ENCODE results near the gene MAST4. TPM values are rescaled to one million over a fixed set of nuclear protein-coding genes. Genes with fewer than 3 reads are reported as not detected.
A peak's percentile ranks its signal among the peaks of the same experiment; 100 is the strongest.

Gene MAST4
- total and polyA plus RNA-seq, 4 donors: 3.7 to 9.5 (median 6.5) TPM

DNA sequence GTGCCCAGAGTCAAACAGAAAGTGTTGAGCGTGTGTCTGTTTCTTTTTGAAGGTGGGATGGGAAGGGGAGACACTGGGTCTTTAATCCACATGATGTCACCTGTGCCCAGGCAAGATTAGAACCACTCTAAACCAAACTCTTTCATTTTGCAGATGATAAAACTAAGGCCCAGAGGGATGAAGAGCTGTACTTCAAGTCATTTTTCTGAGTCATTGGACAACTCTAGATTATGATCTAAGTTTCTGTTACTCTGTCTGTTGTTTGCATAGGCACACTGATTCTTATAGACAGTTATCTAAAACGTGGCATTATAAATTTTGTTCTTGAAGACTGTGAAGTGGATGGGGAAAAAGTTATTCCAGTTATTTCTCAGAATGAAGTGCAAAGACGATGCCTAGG is 48.8 kb downstream of the MAST4 start:
- Histone ChIP-seq H3K4me1 (ENCODE audit: control insufficient read depth in 4 of 4, insufficient read depth in 4 of 4, low read length in 3 of 4) (peaks cover 0 to 13% (median 2%) of the 10 kb centered on the region in 4 donors), H3K36me3 (ENCODE audit: control insufficient read depth in 4 of 4, insufficient read depth in 3 of 4, low read depth in 1 of 4, low read length in 3 of 4) (no peaks in the 10 kb centered on the region), H3K9ac (ENCODE audit: low read depth in 1 of 2, low read length in 2 of 2) (no peak overlapping the region), H3K4me3 (ENCODE audit: low read depth in 1 of 3, low read length in 3 of 3) (no peak overlapping the region), H3K9me3 (ENCODE audit: control insufficient read depth in 4 of 4, low read length in 3 of 4) (no peaks in the 10 kb centered on the region), H3K27me3 (ENCODE audit: control insufficient read depth in 4 of 4, insufficient read depth in 4 of 4, low read length in 3 of 4) (no peaks in the 10 kb centered on the region), H3K27ac (ENCODE audit: low read depth in 1 of 2, low read length in 2 of 2) (no peak overlapping the region)
- WGBS: 89% methylated on average over 3 of the region's 3 CpGs
- DNase-seq (ENCODE audit: low spot score): no peak
- TF ChIP-seq, protein P1, sequence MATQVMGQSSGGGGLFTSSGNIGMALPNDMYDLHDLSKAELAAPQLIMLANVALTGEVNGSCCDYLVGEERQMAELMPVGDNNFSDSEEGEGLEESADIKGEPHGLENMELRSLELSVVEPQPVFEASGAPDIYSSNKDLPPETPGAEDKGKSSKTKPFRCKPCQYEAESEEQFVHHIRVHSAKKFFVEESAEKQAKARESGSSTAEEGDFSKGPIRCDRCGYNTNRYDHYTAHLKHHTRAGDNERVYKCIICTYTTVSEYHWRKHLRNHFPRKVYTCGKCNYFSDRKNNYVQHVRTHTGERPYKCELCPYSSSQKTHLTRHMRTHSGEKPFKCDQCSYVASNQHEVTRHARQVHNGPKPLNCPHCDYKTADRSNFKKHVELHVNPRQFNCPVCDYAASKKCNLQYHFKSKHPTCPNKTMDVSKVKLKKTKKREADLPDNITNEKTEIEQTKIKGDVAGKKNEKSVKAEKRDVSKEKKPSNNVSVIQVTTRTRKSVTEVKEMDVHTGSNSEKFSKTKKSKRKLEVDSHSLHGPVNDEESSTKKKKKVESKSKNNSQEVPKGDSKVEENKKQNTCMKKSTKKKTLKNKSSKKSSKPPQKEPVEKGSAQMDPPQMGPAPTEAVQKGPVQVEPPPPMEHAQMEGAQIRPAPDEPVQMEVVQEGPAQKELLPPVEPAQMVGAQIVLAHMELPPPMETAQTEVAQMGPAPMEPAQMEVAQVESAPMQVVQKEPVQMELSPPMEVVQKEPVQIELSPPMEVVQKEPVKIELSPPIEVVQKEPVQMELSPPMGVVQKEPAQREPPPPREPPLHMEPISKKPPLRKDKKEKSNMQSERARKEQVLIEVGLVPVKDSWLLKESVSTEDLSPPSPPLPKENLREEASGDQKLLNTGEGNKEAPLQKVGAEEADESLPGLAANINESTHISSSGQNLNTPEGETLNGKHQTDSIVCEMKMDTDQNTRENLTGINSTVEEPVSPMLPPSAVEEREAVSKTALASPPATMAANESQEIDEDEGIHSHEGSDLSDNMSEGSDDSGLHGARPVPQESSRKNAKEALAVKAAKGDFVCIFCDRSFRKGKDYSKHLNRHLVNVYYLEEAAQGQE (IDR thresholded peaks at IDR 0.05): no peak
- no peak for TF ChIP-seq FOXA1 (IDR thresholded peaks at IDR 0.05)
- no peak for TF ChIP-seq RAD21 (IDR thresholded peaks at IDR 0.05)

DNA sequence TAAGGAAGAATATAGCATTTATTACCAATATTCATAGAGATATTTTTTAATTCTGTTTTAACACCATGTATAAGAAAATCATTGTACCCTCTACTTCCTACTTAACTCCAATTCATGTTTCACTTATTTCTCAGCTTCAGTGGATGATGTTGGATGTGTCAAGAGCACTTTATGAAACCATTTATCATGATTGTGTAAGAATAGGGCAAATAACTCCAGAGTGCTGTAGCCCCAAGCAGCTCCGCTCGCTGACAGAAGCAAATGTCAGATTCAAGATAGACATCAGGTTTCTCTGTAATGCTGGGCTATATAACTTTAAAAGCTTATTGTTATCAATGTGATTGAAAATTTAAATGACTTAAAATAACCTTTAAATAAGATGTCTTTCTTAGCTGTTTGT is 50.4 kb downstream of the MAST4 start:
- 58% methylated on average over 2 of the region's 2 CpGs for WGBS
- no peak for DNase-seq (ENCODE audit: low spot score)
- Histone ChIP-seq H3K4me3 (ENCODE audit: low read depth in 1 of 3, low read length in 3 of 3) (no peak overlapping the region), H3K27ac (ENCODE audit: low read depth in 1 of 2, low read length in 2 of 2) (no peak overlapping the region), H3K27me3 (ENCODE audit: control insufficient read depth in 4 of 4, insufficient read depth in 4 of 4, low read length in 3 of 4) (no peaks in the 10 kb centered on the region), H3K9me3 (ENCODE audit: control insufficient read depth in 4 of 4, low read length in 3 of 4) (no peaks in the 10 kb centered on the region), H3K9ac (ENCODE audit: low read depth in 1 of 2, low read length in 2 of 2) (no peak overlapping the region), H3K36me3 (ENCODE audit: control insufficient read depth in 4 of 4, insufficient read depth in 3 of 4, low read depth in 1 of 4, low read length in 3 of 4) (no peaks in the 10 kb centered on the region), H3K4me1 (ENCODE audit: control insufficient read depth in 4 of 4, insufficient read depth in 4 of 4, low read length in 3 of 4) (peaks cover 0 to 13% (median 2%) of the 10 kb centered on the region in 4 donors)
- TF ChIP-seq, protein P2, sequence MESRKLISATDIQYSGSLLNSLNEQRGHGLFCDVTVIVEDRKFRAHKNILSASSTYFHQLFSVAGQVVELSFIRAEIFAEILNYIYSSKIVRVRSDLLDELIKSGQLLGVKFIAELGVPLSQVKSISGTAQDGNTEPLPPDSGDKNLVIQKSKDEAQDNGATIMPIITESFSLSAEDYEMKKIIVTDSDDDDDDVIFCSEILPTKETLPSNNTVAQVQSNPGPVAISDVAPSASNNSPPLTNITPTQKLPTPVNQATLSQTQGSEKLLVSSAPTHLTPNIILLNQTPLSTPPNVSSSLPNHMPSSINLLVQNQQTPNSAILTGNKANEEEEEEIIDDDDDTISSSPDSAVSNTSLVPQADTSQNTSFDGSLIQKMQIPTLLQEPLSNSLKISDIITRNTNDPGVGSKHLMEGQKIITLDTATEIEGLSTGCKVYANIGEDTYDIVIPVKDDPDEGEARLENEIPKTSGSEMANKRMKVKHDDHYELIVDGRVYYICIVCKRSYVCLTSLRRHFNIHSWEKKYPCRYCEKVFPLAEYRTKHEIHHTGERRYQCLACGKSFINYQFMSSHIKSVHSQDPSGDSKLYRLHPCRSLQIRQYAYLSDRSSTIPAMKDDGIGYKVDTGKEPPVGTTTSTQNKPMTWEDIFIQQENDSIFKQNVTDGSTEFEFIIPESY (IDR thresholded peaks at IDR 0.05): no peak
- TF ChIP-seq RAD21 (IDR thresholded peaks at IDR 0.05) (peak in 1 of 2 donors; percentile 7), RXRA (IDR thresholded peaks at IDR 0.05) (peak in 1 of 2 donors; percentile 21)

DNA sequence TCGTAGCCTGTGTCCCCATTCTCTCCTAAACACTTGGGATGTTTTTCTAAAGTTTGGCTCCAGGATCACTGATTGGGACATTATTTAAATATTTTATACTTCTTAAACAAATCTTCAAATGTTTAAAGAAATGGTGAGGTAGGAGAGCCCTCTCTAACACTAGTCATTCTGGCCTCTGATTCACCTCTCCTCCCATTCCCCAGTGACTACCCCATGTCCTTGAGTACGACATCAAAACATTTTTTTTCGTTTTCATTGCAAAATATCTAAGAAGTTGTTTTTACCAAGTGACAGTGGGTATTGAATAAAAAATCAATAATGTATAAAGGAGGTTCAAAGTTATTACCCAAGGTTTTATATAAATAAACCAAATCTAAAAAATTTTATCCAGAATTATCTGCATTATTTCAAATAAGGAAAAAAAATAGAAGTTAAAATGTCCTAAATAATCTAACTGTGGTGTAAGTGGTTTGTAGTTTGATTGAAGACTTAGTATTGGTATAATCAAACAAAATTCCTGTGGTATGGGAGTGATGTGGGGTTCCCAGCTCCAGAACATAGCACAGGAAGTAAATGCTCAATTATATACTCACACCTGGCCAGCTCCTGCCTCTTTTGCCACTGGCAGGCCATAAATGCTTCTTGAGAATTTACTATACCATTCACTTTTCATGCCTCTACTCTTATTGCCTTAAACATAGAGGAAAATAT is 51.1 kb downstream of the MAST4 start:
- no peak overlapping the region for H3K9ac ChIP-seq (ENCODE audit: low read depth in 1 of 2, low read length in 2 of 2)
- no peaks in the 10 kb centered on the region for H3K27me3 ChIP-seq (ENCODE audit: control insufficient read depth in 4 of 4, insufficient read depth in 4 of 4, low read length in 3 of 4)
- TF ChIP-seq JUND (IDR thresholded peaks at IDR 0.05) (no peak), NR2F2 (IDR thresholded peaks at IDR 0.05) (no peak), HNF4G (IDR thresholded peaks at IDR 0.05) (no peak), SP1 (IDR thresholded peaks at IDR 0.05) (no peak), GABPA (IDR thresholded peaks at IDR 0.05 in 1 of 2, conservative IDR thresholded peaks at IDR 0.05 in 1 of 2) (no peak)
- TF ChIP-seq, protein P3, sequence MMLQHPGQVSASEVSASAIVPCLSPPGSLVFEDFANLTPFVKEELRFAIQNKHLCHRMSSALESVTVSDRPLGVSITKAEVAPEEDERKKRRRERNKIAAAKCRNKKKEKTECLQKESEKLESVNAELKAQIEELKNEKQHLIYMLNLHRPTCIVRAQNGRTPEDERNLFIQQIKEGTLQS (IDR thresholded peaks at IDR 0.05): no peak
- TF ChIP-seq, protein P2 (IDR thresholded peaks at IDR 0.05): no peak
- TF ChIP-seq, protein P1 (IDR thresholded peaks at IDR 0.05): no peak
- TF ChIP-seq, protein P4, sequence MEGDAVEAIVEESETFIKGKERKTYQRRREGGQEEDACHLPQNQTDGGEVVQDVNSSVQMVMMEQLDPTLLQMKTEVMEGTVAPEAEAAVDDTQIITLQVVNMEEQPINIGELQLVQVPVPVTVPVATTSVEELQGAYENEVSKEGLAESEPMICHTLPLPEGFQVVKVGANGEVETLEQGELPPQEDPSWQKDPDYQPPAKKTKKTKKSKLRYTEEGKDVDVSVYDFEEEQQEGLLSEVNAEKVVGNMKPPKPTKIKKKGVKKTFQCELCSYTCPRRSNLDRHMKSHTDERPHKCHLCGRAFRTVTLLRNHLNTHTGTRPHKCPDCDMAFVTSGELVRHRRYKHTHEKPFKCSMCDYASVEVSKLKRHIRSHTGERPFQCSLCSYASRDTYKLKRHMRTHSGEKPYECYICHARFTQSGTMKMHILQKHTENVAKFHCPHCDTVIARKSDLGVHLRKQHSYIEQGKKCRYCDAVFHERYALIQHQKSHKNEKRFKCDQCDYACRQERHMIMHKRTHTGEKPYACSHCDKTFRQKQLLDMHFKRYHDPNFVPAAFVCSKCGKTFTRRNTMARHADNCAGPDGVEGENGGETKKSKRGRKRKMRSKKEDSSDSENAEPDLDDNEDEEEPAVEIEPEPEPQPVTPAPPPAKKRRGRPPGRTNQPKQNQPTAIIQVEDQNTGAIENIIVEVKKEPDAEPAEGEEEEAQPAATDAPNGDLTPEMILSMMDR (IDR thresholded peaks at IDR 0.05; ENCODE audit: low read depth, low read length, missing input control): no peak
- no peak for DNase-seq (ENCODE audit: low spot score)
- H3K27ac ChIP-seq (ENCODE audit: low read depth in 1 of 2, low read length in 2 of 2): no peak overlapping the region
- peaks cover 0 to 13% (median 2%) of the 10 kb centered on the region in 4 donors for H3K4me1 ChIP-seq (ENCODE audit: control insufficient read depth in 4 of 4, insufficient read depth in 4 of 4, low read length in 3 of 4)
- H3K36me3 ChIP-seq (ENCODE audit: control insufficient read depth in 4 of 4, insufficient read depth in 3 of 4, low read depth in 1 of 4, low read length in 3 of 4): no peaks in the 10 kb centered on the region
- WGBS: 72% methylated on average over 3 of the region's 3 CpGs
- H3K9me3 ChIP-seq (ENCODE audit: control insufficient read depth in 4 of 4, low read length in 3 of 4): no peaks in the 10 kb centered on the region
- H3K4me3 ChIP-seq (ENCODE audit: low read depth in 1 of 3, low read length in 3 of 3): no peak overlapping the region

Data from liver (tissue), 9 donors.